Activated CD8-positive, alpha-beta memory T cell treated with anti-CD3 and anti-CD28 coated beads, Interleukin-2, amount 50 U/mL, for 24 hours (primary cell): Measurements from ENCODE around the gene FXYD1.
"Not testable (repeated sequence)": the region's sequence is repeated elsewhere in the genome, so short reads cannot be mapped to it uniquely, and the experiment has no call there.

Source experiments
- DNase-seq: peaks from one replicate; pipeline ENCODE4 v3.0.0-alpha.2; 2020; ENCODE audit errors: extremely low read depth

Gene FXYD1

DNA sequence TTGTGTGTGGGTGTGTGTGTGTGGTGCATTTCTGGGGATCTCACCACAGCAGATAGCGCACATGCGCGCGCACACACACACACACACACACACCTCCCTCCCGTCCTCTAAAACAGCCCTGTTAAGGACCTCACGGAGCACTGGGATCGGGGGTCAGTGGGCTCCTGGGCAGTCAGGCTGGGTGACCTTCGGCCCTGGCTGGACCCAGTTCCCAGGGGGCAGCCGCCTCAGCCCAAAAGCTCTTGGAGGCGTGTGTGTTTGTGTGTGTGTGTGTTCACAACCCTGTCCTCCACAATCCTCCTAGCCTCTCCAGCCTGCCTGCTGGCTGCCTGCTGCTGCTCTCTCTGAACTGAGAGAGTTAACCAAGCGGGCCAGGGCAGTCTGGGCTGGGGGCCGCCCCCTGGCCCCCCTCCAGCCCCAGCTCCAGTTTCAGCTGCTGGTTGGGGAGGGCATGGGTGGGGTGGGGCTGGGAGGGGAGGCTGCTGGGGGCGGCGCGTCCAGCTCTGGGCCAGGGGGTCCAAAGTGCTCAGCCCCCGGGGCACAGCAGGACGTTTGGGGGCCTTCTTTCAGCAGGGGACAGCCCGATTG is at the start of gene FXYD1:
TSS of gene FXYD1 (plus strand) at position 520 of the 588 bp plus-strand sequence. CDS start 1,256 bp downstream, outside the sequence.
- DNase-seq: no peak

DNA sequence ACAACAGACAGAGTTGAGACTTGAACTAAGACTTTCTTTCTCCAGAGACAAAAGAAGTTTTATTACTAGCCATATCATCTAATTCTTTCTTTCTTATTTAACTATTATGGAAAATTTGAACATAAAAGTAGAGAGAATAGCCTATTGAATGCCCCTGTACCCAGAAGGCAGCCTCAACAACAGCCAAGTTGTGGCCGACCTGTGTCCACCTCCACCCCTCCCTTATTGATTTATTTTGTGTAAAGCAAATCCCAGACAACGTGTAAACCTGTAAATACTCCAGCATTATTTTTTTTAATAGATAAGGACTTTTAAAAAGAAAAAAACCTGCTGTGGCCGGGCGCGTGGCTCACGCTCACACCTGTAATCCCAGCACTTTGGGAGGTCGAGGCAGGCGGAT is 49.1 kb upstream of the FXYD1 start:
- no peak for DNase-seq

DNA sequence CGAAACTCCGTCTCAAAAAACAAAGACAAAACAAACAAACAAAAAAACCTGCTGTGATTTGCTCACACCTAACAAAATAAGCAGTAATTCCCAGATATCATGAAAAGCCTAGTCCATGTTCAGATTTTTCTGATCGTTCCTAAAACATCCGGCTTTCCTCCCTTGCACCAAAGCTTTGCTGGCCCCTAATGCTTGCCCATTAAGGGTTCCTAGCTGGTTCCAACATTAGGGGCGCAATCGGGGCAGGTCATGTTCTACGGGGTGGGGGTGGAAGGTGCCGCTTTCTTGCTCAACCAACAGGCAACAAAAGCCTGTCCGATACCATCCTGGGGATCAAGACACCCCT is 48.5 kb upstream of the FXYD1 start:
- no peak for DNase-seq

DNA sequence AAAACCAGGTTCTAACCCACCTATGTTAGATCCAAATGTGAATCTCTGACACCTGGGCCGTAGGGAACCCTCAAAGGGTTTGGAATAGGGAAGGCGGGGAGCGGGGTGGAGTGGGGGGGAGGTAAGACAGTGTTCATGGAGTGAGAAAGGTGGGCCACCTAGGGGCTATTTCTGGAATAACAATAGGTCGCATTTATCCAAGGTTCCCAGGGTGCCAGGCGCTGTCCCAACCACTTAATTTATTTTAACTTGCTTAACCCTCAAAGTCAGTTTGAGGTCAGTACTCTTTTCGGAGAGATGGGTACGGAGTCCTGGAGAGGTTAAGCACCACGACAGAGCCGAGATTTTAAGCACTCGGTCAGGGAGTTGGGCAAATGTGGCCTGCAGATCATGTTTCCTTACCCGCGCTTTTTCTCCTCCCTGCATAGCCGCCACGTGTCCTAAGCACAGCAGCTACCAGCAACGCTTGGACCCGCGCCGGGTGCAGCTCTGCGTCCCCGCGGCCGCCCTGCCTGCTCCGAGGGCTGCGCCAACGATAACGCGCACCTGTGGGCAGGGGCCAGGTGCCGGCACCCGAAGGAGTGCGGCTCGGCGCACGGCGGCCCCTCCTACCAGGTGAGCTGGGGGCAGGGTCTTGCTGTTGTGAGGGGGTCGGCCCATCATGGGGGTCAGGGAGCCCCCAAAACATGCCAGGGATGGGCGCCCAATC is 48.0 kb upstream of the FXYD1 start:
- peak; percentile 6 for DNase-seq

DNA sequence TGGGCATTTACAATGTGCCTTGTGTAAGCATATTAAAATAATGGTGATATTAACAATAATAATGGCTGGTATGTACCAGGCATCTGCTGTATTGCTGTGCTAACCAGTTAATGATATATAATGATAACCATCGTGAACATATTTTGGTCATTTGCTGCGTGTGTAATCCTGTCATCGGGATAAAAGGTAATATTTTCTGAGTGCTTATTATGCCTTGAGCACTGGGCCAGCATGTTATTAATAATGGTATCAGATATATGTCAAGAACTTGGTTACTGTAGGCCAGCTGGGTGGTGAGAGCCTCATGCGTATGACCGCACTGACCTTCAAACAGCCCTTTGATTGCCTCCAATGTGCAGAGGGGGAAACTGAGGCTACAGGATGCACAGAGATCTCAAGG is 45.2 kb upstream of the FXYD1 start:
- DNase-seq: no peak

DNA sequence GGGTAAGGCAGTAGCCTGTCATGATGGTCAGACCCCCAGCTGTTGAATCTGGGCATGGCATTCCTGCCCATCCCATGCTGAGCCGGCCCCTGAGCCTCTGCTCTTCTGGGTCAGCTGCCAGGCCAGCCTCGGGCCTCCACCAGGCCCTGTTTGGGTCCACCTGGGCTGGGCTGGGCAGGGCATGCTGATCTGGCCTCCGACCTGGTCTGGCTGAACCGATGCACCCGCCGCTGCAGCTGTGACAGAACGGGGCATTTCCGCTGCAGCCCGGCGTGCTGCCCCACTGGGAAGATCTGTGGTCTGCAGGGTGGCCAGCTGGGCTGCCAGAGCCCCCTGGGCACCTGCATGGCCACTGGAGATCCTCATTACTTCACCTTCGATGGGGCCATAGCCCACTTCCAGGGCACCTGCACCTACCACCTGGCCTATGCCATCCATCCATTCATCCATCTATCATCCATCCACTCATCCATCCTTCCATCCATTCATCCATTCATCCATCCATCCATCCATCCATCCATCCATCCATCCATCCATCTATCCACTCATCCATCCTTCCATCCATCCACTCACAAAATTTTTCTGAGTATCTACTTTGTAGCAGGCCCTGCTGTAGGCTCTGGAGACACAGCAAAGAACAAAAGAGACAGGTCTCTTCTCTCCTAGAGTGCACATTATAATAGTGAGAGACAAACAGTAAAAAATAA is 44.5 kb upstream of the FXYD1 start:
- DNase-seq: no peak

DNA sequence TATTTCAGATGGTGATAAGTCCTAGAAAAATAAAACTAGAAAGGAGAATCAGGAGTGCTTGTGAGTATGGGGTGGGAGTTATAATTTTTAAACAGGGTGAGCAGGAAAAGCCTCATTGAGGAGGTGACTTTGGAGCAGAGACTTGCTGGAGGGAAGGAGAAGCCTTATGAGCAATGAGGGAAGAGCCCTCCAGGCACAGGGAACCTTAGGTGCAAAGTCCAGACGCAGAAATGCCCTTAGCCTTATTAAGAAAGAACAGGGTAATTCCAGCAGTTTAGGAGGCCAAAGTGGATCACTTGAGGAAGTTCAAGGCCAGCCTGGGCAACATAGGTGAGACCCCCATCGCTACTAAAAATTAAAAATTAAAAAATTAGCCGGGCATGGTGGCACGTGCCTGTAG is 44.0 kb upstream of the FXYD1 start:
- no peak for DNase-seq

DNA sequence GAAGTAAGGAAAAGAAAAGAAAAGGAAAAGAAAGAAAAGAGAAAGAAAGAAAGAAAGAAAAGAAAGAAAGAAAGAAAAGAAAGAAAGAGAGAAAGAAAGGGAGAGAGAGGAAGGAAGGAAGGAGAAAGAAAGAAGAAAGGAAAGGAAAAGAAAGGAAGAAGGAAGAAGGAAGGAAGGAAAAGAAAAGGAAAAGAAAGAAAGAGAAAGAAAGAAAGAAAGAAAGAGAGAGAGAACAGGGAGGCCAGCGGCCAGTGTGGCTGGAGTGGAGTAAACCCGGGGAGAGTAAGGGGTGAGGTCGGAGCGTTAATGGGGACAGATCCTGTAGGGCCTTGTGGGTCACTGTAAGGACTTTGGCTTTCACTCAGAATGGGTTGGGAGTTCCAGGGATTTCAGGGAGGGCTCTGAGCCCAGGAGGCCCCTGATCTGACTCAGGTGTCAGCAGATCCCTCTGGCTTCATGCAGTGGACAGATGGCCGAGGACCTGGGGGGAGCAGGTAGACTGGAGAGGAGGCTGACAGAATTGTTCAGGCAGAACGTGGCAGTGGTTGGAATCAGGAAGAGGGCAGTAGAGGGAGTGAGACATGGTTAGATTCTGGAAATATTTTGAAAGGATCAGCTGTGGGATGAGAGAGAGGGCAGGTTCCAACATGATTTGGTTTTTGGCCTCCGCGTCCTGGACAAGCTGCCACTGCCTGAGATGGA is 42.8 kb upstream of the FXYD1 start:
- no peak for DNase-seq

DNA sequence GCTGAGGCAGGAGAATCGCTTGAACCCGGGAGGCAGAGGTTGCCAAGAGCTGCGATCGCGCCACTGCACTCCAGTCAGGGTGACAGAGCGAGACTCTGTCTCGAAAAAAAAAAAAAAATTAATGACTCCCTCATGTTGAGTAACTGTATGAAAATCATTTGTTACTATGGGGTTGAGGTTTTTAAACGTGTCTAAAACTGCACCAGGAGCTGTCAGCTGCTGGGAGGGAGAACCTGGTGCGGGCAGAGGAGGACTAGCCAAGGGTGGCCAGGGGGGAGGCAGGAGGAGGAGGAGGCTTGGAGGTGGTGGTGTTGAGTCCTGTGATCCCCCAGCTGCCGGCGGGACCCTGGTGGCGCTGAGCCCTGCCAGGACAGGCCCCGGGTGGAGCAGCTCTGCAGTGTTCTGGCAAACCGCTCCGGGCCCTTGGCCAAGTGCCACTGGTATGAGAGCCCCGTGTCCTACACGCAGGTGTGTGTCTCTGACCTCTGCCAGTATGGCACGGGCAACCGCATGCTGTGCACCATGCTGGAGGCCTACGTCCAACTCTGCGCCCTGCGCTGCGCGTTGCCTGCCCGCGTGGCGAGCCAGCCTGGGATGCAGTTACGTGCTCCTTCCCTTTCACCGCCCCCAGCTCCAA is 40.1 kb upstream of the FXYD1 start:
- no peak for DNase-seq

DNA sequence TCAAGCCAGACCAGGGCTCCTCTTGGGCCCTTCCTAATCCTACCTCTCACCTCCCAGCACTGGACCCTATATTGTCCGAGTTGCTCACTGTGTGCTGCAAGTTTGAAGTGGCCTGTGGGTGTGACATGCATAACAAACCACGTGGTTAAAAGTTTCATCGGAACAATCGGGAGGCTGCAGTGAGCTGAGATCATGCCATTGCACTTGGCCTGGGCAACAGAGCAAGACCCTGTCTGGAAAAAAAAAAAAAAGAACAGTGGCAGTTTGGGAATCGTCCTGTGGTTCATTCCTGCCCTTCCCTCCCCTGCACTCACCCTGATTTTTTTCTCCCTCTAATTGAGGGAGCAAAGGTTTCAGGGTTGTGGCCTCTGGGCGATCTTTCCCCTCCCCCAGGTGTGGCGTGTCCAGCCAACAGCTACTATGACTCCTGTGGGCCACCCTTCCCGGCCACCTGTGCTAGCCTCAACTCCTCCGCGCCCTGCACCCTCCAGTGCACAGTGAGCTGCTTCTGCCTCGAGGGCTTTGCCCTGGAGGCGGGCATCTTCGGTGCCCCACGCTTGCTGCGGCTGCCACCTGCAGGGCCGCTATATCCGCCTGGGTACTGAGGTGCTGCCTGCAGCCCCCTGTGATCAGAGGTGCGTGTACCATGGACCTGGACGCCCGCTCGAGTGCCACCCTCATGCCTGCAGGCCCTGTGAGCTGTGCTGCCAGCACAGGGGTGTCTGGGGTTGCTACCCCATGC is 39.3 kb upstream of the FXYD1 start:
- no peak for DNase-seq

DNA sequence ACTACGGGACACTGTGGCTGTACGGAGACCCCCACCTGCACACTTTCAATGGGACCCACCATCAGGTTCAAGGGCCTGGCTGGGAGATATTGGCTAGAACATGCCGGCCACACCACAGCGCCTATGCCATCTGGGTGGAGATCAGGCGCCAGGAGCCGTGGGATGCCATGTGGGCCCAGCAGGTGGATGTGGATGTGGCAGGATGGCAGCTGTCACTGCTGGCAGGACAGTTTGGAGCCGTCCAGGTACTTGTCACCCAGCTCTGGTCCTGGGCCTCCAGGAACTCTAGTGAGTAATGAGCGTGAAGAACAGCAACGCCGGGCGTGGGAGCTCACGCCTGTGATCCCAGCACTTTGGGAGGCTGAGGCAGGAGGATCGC is 38.7 kb upstream of the FXYD1 start:
- DNase-seq: no peak

DNA sequence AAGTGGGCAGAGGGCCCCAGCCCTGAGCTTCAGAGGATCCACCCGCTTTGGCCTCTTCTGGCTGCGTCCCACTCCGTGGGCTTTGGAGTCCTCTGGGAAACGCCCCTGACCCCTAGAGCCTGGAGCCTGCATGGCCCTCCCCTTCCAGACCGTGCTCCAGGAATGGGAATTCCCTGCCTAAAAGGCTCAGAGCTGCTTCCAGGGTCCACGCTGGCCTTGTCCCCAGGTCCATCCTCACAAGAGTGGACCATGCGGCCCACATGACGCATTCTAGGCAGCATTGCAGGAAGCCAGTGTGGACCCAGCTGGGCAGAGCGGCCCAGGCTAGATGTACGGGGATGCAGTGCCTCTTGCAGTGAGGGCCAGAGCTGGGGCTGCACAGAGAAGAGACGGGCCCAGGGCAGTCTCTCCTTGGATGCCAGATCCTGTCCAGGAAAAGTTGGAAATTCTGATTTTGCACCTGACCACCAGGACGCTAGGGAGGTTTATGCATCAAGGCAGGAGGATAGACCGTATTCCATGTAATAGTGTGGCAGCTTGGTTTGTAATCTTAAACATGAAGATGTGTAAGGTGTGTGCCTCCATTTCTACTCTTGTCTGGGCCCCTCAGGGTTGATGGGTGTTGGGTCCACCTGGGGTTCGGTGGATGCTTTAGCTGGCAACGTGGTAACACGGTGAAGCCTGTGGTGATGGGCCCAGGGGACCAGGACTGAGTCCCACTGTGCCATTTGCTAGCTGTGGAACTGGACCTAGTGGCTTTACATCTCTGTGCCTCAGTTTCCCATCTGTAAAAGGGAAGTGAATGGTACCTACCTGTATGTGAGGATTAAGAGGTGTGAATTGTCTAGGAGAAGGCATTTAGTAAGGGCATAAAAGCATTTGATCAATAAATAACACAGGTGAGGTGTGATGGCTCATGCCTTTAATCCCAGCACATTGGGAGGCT is 37.8 kb upstream of the FXYD1 start:
- DNase-seq: no peak

DNA sequence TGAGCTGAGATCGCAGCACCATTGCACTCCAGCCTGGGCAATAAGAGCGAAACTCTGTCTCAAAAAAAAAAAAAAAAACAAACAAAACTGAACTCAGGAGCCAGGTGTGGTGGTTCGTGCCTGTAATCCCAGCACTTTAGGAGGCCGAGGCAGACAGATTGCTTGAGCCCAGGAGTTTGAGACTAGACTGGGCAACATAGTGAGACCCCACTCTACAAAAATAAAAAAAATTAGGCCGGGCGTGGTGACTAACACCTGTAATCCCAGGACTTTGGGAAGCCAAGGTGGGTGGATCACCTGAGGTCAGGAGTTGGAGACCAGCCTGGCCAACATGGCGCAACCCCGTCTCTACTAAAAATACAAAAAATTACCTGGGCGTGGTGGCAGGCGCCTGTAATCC is 36.7 kb upstream of the FXYD1 start:
- not testable (repeated sequence) for DNase-seq

DNA sequence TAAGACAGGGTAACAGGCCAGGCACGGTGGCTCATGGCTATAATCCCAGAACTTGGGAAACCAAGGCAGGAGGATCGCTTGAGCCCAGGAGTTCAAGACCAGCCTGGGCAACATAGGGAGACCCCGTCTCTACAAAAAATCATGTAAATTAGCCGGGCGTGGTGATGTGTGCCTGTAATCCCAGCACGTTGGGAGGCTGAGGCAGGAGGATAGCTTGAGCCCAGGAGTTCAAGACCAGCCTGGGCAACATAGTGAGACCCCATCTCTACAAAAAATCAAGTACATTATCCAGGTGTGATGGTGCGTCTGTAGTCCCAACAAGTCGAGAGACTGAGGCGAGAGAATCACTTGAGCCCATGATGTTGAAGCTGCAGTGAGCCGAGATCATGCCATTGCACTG is 35.0 kb upstream of the FXYD1 start:
- DNase-seq: not testable (repeated sequence)

DNA sequence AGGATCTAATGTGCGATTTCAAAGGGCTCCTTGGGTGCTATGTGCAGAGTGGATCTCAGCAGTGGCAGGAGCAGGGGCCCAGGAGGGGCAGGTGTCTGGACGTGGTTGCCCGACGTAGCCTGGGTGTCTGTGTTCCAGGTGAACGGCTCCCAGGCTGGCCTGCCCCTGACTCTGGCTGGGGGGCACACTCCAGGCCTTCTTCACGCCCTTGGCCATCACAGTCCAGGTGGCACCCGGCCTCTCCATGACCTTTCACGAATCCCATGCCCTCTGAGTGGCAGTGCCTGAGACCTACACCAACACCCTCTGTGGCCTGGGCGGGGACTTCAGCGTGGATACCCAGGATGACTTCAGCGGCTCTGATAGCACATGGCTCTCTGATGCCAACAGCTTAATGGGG is 34.3 kb upstream of the FXYD1 start:
- DNase-seq: no peak

DNA sequence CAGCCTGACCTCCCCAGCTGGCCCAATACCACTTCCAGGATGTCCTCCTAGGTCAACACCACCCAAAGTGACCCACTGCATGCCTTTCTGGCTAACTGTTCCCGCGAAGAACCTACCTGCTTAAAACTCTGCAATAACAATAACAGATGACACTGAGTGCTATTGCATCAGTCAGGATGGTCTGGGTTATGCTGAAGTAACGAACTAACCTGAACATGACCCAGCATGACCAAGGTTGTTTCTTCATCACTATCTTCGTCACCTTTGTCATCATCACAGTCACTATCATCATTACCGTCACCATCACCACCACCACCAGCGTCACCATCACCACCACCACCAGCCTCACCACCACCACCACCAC is 33.6 kb upstream of the FXYD1 start:
- no peak for DNase-seq

DNA sequence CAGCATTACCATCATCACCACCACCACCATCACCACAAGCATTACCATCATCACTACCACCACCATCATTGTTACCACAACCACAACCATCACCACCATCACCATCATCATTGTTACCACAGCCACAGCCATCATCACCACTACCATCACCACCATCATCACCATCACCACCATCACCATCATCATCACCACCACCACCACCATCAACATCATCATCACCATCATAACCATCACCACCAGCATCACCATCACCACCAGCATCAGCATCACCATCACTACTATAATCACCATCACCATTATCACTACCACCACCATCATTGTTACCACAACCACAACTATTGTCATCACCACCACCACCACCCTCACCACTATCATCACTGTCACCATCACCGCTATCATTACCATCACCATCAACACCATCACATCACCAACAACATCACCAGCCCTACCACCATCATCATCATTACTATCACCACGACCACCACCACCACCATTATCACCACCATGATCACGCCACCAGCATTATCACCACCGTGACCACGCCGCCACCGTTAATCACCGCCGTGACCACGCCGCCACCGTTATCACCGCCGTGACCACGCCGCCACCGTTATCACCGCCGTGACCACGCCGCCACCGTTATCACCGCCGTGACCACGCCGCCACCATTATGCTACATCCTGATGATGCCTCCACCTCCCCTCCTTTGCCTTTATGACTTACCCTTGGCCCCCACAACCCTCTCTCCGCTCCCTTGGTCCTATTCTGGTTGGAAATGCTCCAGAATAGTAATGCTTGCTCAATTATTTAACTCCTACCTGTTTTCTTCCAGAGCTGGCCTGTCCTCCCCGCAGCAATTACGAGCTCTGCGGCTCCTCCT is 33.0 kb upstream of the FXYD1 start:
- no peak for DNase-seq

DNA sequence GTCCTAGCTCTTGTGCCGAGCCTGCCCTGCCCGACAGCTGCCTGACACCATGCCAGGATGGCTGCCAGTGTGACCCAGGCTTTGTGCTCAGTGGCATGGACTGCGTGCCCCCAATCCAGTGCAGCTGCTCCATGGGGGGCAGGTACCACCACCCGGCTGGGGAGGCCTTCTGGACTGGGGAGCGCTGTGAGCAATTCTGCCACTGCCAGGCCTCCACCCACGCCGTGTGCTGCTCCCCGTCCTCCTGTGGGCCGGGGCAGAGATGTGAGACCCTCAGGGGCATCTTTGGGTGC is 32.4 kb upstream of the FXYD1 start:
- no peak for DNase-seq

DNA sequence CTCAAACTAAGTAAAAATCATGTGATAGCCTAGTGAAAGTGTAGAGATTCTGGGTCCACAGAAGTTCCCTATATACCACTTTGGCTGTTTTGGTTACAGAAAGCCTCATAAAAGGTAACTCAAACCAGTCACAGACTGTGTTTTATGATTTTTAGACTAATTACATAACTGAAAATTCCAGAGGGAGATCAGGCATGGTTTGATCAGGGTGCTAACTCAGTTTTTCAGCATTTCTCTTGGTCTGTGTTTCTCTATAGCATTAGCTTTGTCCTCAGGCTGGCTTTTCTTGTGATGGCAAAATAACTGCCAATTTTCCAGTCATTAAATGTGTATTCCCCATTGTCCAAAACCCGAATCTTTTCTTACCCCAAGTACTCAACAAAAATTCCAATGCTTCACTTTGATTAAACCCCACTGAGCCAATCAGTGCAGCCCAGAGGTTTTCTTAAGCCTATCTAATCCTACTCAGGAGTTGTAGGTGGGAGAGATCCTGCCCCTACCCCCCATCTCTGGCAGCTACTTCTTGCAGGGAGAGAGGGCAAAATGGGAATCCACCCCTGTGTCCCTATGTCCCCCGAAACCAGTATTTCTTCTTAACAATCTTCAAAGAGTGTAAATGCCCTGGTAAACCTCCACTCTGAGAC is 31.6 kb upstream of the FXYD1 start:
- no peak for DNase-seq
